K562 (cell line): ENCODE results near the gene SLC17A1.

Experiments
- CBX3 ChIP-seq, 2 experiments: IDR thresholded peaks; 1 replicate in 1 of 2; 2 replicates in 1 of 2; pipeline ENCODE4 v1.6.1; 2012; ENCODE audit warnings: inconsistent platforms in 2 of 2, low read length in 2 of 2, borderline replicate concordance in 1 of 2, control low read depth in 1 of 2
- EP300 ChIP-seq: IDR thresholded peaks from 2 replicates; pipeline ENCODE4 v1.6.1; 2012; ENCODE audit warnings: low read length, improper control_type of control experiment
- TF ChIP-seq, protein P1 (sequence below), 3 experiments: IDR thresholded peaks in 2 of 3; conservative IDR thresholded peaks in 1 of 3; 2 replicates each; pipeline ENCODE4 v1.5.1; 2011 to 2012; ENCODE audit warnings: low read length in 3 of 3, mild to moderate bottlenecking in 3 of 3, control low read depth in 2 of 3, improper control_type of control experiment in 1 of 3, inconsistent platforms in 1 of 3, low read depth in 1 of 3, mixed read lengths in 1 of 3, moderate library complexity in 1 of 3; ENCODE audit not compliant: insufficient read depth in 2 of 3

DNA sequence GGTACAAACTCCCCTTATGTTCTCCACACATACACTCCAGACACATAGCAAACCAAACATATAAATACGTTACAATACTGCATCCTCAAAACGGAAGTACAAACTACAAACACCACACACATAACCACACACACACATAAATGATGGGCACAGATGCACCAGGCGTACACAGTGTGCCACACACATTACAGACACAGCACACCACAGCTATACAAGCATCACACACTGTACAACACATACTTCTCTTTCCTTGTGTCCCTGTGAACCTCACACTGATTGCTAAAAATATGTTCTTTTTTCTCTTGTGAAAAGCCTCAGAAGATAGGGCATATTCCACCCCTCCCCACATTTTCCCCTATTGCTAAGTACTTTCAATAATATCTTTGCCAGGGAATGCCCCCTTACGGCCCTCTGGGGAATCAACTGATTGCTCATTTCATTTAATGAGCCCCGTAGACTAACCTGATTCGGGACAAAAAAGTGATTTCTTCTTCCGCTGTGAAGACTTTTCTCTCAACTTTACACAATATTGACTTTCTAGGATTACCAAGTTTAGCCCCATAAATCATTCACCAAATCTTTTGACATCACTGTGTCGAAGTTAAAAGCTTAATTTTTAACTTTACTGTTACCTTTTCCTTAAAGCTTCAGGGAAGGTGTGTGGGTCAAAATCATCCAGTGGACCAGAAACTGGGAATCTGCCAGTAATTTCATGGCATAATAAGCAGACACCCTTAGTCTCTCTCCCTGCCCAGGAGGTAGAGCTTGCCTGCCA, at the start of gene SLC17A1:
- TF ChIP-seq, protein P1, sequence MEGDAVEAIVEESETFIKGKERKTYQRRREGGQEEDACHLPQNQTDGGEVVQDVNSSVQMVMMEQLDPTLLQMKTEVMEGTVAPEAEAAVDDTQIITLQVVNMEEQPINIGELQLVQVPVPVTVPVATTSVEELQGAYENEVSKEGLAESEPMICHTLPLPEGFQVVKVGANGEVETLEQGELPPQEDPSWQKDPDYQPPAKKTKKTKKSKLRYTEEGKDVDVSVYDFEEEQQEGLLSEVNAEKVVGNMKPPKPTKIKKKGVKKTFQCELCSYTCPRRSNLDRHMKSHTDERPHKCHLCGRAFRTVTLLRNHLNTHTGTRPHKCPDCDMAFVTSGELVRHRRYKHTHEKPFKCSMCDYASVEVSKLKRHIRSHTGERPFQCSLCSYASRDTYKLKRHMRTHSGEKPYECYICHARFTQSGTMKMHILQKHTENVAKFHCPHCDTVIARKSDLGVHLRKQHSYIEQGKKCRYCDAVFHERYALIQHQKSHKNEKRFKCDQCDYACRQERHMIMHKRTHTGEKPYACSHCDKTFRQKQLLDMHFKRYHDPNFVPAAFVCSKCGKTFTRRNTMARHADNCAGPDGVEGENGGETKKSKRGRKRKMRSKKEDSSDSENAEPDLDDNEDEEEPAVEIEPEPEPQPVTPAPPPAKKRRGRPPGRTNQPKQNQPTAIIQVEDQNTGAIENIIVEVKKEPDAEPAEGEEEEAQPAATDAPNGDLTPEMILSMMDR (IDR thresholded peaks at IDR 0.05 in 2 of 3, conservative IDR thresholded peaks at IDR 0.05 in 1 of 3; ENCODE audit: insufficient read depth in 2 of 3, low read depth in 1 of 3, low read length in 3 of 3) = no peak
- TF ChIP-seq EP300 = no peak
- no peak for TF ChIP-seq CBX3 (IDR thresholded peaks at IDR 0.05; ENCODE audit: borderline replicate concordance in 1 of 2, low read length in 2 of 2)
